Measurements from ENCODE around the gene SCAF1. TPM values are rescaled to one million over a fixed set of nuclear protein-coding genes. Genes with fewer than 3 reads are reported as not detected.

The SCAF1 gene
- total RNA-seq, 1 donor from 2014 or later = 105 TPM

- H3K27ac ChIP-seq (ENCODE audit: low read depth, low read length) = no peak overlapping the region
- TF ChIP-seq CTCF (IDR thresholded peaks at IDR 0.05; ENCODE audit: insufficient read depth, low read depth, low read length) (no peak), EZH2 (IDR thresholded peaks at IDR 0.05; ENCODE audit: insufficient read depth, low read length) (no peak)
- H3K4me3 ChIP-seq (ENCODE audit: insufficient read depth, low read depth, low read length) = no peak overlapping the region
- peaks cover 17% of the 10 kb centered on the region for H3K4me1 ChIP-seq (ENCODE audit: insufficient read depth, low read length)
- H3K27me3 ChIP-seq (ENCODE audit: insufficient read depth, low read length) = no peaks in the 10 kb centered on the region
- H4K20me1 ChIP-seq (ENCODE audit: insufficient read depth, low read length) = peaks cover 42% of the 10 kb centered on the region
- H3K9me3 Mint-ChIP-seq (ENCODE audit: unreplicated experiment) = no peaks in the 10 kb centered on the region
- peaks cover 23% of the 10 kb centered on the region for H3K36me3 ChIP-seq (ENCODE audit: insufficient read depth, low read length)
- no peak overlapping the region for H3K4me3 Mint-ChIP-seq (ENCODE audit: unreplicated experiment)
- peaks cover 4% of the 10 kb centered on the region for H3K9me3 ChIP-seq (ENCODE audit: insufficient read depth, low read depth, low read length)
- no peak for FAIRE-seq
- H3K4me2 ChIP-seq (ENCODE audit: low read length) = no peak overlapping the region
- H3K9ac ChIP-seq (ENCODE audit: low read length) = no peak overlapping the region
- H3K27ac Mint-ChIP-seq (ENCODE audit: unreplicated experiment) = no peak overlapping the region
- H3K4me1 Mint-ChIP-seq (ENCODE audit: low read depth, unreplicated experiment) = peaks cover 5% of the 10 kb centered on the region
- no peak for DNase-seq (ENCODE audit: low read depth)
- H3K79me2 ChIP-seq (ENCODE audit: insufficient read depth, low read length) = peaks cover 35% of the 10 kb centered on the region
- peaks cover 17% of the 10 kb centered on the region for H3K36me3 Mint-ChIP-seq (ENCODE audit: low read depth, unreplicated experiment)
- no peak overlapping the region for H2AFZ ChIP-seq (ENCODE audit: low read depth, low read length)
- no peaks in the 10 kb centered on the region for H3K27me3 Mint-ChIP-seq (ENCODE audit: low read depth, unreplicated experiment)
Observed at GRCh38 chr19:49662011-49662410, 20.0 kb downstream of the SCAF1 start.

GRCh38 chr19:49663224-49663623 is 21.2 kb downstream of the SCAF1 start:
- Mint-ChIP-seq H3K4me1 (ENCODE audit: low read depth, unreplicated experiment) (peaks cover 9% of the 10 kb centered on the region), H3K27me3 (ENCODE audit: low read depth, unreplicated experiment) (no peaks in the 10 kb centered on the region), H3K36me3 (ENCODE audit: low read depth, unreplicated experiment) (peaks cover 17% of the 10 kb centered on the region), H3K9me3 (ENCODE audit: unreplicated experiment) (no peaks in the 10 kb centered on the region), H3K27ac (ENCODE audit: unreplicated experiment) (peak overlapping the region; percentile 31), H3K4me3 (ENCODE audit: unreplicated experiment) (no peak overlapping the region)
- peaks cover 21% of the 10 kb centered on the region for H3K4me1 ChIP-seq (ENCODE audit: insufficient read depth, low read length)
- no peaks in the 10 kb centered on the region for H3K27me3 ChIP-seq (ENCODE audit: insufficient read depth, low read length)
- peaks cover 23% of the 10 kb centered on the region for H3K36me3 ChIP-seq (ENCODE audit: insufficient read depth, low read length)
- no peak for FAIRE-seq
- no peak for DNase-seq (ENCODE audit: low read depth)
- peaks cover 43% of the 10 kb centered on the region for H3K79me2 ChIP-seq (ENCODE audit: insufficient read depth, low read length)
- peaks cover 36% of the 10 kb centered on the region for H4K20me1 ChIP-seq (ENCODE audit: insufficient read depth, low read length)
- H3K9ac ChIP-seq (ENCODE audit: low read length) = no peak overlapping the region
- H3K27ac ChIP-seq (ENCODE audit: low read depth, low read length) = no peak overlapping the region
- H3K4me2 ChIP-seq (ENCODE audit: low read length) = no peak overlapping the region
- TF ChIP-seq EZH2 (IDR thresholded peaks at IDR 0.05; ENCODE audit: insufficient read depth, low read length) (no peak), CTCF (IDR thresholded peaks at IDR 0.05; ENCODE audit: insufficient read depth, low read depth, low read length) (no peak)
- H2AFZ ChIP-seq (ENCODE audit: low read depth, low read length) = no peak overlapping the region
- H3K4me3 ChIP-seq (ENCODE audit: insufficient read depth, low read depth, low read length) = no peak overlapping the region
- peaks cover 4% of the 10 kb centered on the region for H3K9me3 ChIP-seq (ENCODE audit: insufficient read depth, low read depth, low read length)

GRCh38 chr19:49664171-49665035 is 22.4 kb downstream of the SCAF1 start:
- H3K36me3 ChIP-seq (ENCODE audit: insufficient read depth, low read length) = peaks cover 18% of the 10 kb centered on the region

More at GRCh38 chr19:49664171-49665035, 22.4 kb downstream of the SCAF1 start:
- Histone ChIP-seq H3K4me2 (ENCODE audit: low read length) (peak overlapping the region; percentile 94), H3K4me1 (ENCODE audit: insufficient read depth, low read length) (peaks cover 21% of the 10 kb centered on the region), H3K27ac (ENCODE audit: low read depth, low read length) (peak overlapping the region; percentile 44), H3K27me3 (ENCODE audit: insufficient read depth, low read length) (no peaks in the 10 kb centered on the region), H3K4me3 (ENCODE audit: insufficient read depth, low read depth, low read length) (peak overlapping the region; percentile 94), H3K79me2 (ENCODE audit: insufficient read depth, low read length) (peaks cover 43% of the 10 kb centered on the region), H3K9me3 (ENCODE audit: insufficient read depth, low read depth, low read length) (peaks cover 4% of the 10 kb centered on the region), H3K9ac (ENCODE audit: low read length) (peak overlapping the region; percentile 92), H4K20me1 (ENCODE audit: insufficient read depth, low read length) (peaks cover 26% of the 10 kb centered on the region), H2AFZ (ENCODE audit: low read depth, low read length) (peak overlapping the region; percentile 43)
- no peaks in the 10 kb centered on the region for H3K9me3 Mint-ChIP-seq (ENCODE audit: unreplicated experiment)
- no peak for TF ChIP-seq CTCF (IDR thresholded peaks at IDR 0.05; ENCODE audit: insufficient read depth, low read depth, low read length)
- TF ChIP-seq EZH2 (IDR thresholded peaks at IDR 0.05; ENCODE audit: insufficient read depth, low read length) = no peak
- peak overlapping the region; percentile 100 for H3K4me3 Mint-ChIP-seq (ENCODE audit: unreplicated experiment)
- peaks cover 15% of the 10 kb centered on the region for H3K36me3 Mint-ChIP-seq (ENCODE audit: low read depth, unreplicated experiment)
- peaks cover 9% of the 10 kb centered on the region for H3K4me1 Mint-ChIP-seq (ENCODE audit: low read depth, unreplicated experiment)
- DNase-seq (ENCODE audit: low read depth) = peak; percentile 42
- no peak for FAIRE-seq
- no peaks in the 10 kb centered on the region for H3K27me3 Mint-ChIP-seq (ENCODE audit: low read depth, unreplicated experiment)
- peak overlapping the region; percentile 98 for H3K27ac Mint-ChIP-seq (ENCODE audit: unreplicated experiment)

Data from astrocyte (in vitro differentiated cells and primary cell).